Lower leg skin (tissue), 4 donors: Measurements from ENCODE around the gene CASK. TPM values are rescaled to one million over a fixed set of nuclear protein-coding genes. Genes with fewer than 3 reads are reported as not detected.

Experiments
- DNase-seq, 2 donors: peaks; one replicate each; pipeline ENCODE4 v3.0.0-alpha.2; 2019; ENCODE audit warnings: low spot score in 2 of 2
- H3K4me3 ChIP-seq: fragments of 200-600 bp; sonication (generic); 2 replicates; pipeline ENCODE4 v1.5.1; 2017; ENCODE audit warnings: mild to moderate bottlenecking, low read depth; ENCODE audit not compliant: poor library complexity, severe bottlenecking
- CTCF ChIP-seq, 3 donors: fragments of 450-650 bp; IDR thresholded peaks; one replicate each; pipeline ENCODE4 v1.5.1; 2016; ENCODE audit warnings: antibody characterized with exemption in 3 of 3, mild to moderate bottlenecking in 3 of 3, moderate library complexity in 2 of 3
- POLR2A ChIP-seq, 2 donors: fragments of 450-650 bp; IDR thresholded peaks; one replicate each; pipeline ENCODE4 v1.6.1; 2016 to 2017; ENCODE audit warnings: antibody characterized with exemption in 2 of 2, mild to moderate bottlenecking in 1 of 2, moderate library complexity in 1 of 2
- WGBS, 2 donors: methylation state at CpG; one replicate each; pipeline ENCODE4 v1.1.5; 2018; 5-methylcytosine and 5-hydroxymethylcytosine counted together
- intact Hi-C: fragments of 100-400 bp; cut with DNase I; formaldehyde crosslinking; loops from one replicate; pipeline ENCODE4 v1.15.0; 2023; ENCODE audit warnings: low total_unique reads
- total RNA-seq, 4 donors: library from RNA; depleted of rRNA; stranded (reverse); fragments of >200 nt; gene quantifications; one replicate each; pipeline ENCODE4 v1.1.0, GENCODE V29; 2016

CASK gene
- total RNA-seq, 4 donors from 2014 or later: 22.7 to 43.2 (median 26.8) TPM

GRCh38 chrX:41670112-41670511 lies 253.2 kb downstream of the CASK start:
- no peak for DNase-seq
- TF ChIP-seq CTCF (IDR thresholded peaks at IDR 0.05) (no peak), POLR2A (IDR thresholded peaks at IDR 0.05) (no peak)
- H3K4me3 ChIP-seq: no peak overlapping the region
- intact Hi-C loops: no loop called here

GRCh38 chrX:41667631-41668030 lies 255.7 kb downstream of the CASK start:
- TF ChIP-seq POLR2A (IDR thresholded peaks at IDR 0.05): no peak
- intact Hi-C loops: no loop called here
- H3K4me3 ChIP-seq: no peak overlapping the region
- DNase-seq: no peak
- WGBS, 2 donors: 90 to 98% methylated on average over 3 of the region's 3 CpGs

GRCh38 chrX:41666251-41666650 lies 257.1 kb downstream of the CASK start:
- 21 to 33% methylated on average over 1 of the region's 1 CpG for WGBS, 2 donors

GRCh38 chrX:41665686-41666085 lies 257.7 kb downstream of the CASK start:
- DNase-seq: no peak

More at GRCh38 chrX:41666251-41666650, 257.1 kb downstream of the CASK start:
- intact Hi-C loops: no loop called here
- DNase-seq: no peak
- H3K4me3 ChIP-seq: no peak overlapping the region
- no peak for TF ChIP-seq CTCF (IDR thresholded peaks at IDR 0.05)
- TF ChIP-seq POLR2A (IDR thresholded peaks at IDR 0.05): no peak

GRCh38 chrX:41664908-41665307 lies 258.4 kb downstream of the CASK start:
- no peak for DNase-seq
- H3K4me3 ChIP-seq: no peak overlapping the region
- TF ChIP-seq POLR2A (IDR thresholded peaks at IDR 0.05) (no peak), CTCF (IDR thresholded peaks at IDR 0.05) (no peak)
- intact Hi-C loops: no loop called here

More at GRCh38 chrX:41665686-41666085, 257.7 kb downstream of the CASK start:
- intact Hi-C loops: no loop called here
- TF ChIP-seq POLR2A (IDR thresholded peaks at IDR 0.05) (no peak), CTCF (IDR thresholded peaks at IDR 0.05) (no peak)
- 69 to 78% methylated on average over 2 of the region's 2 CpGs for WGBS, 2 donors
- H3K4me3 ChIP-seq: no peak overlapping the region

GRCh38 chrX:41664375-41664901 lies 258.9 kb downstream of the CASK start:
- no peak for DNase-seq
- intact Hi-C loops: no loop called here
- WGBS, 2 donors: 76 to 93% methylated on average over 2 of the region's 2 CpGs
- no peak overlapping the region for H3K4me3 ChIP-seq
- TF ChIP-seq CTCF (IDR thresholded peaks at IDR 0.05) (no peak), POLR2A (IDR thresholded peaks at IDR 0.05) (no peak)
